HCEC 1CT (cell line): Measurements from ENCODE around the gene LBR.
A peak's percentile ranks its signal among the peaks of the same experiment; 100 is the strongest.

ENCODE experiments used
- DNase-seq: peaks from one replicate; pipeline ENCODE4 v3.0.0-alpha.2; 2017

LBR gene

DNA sequence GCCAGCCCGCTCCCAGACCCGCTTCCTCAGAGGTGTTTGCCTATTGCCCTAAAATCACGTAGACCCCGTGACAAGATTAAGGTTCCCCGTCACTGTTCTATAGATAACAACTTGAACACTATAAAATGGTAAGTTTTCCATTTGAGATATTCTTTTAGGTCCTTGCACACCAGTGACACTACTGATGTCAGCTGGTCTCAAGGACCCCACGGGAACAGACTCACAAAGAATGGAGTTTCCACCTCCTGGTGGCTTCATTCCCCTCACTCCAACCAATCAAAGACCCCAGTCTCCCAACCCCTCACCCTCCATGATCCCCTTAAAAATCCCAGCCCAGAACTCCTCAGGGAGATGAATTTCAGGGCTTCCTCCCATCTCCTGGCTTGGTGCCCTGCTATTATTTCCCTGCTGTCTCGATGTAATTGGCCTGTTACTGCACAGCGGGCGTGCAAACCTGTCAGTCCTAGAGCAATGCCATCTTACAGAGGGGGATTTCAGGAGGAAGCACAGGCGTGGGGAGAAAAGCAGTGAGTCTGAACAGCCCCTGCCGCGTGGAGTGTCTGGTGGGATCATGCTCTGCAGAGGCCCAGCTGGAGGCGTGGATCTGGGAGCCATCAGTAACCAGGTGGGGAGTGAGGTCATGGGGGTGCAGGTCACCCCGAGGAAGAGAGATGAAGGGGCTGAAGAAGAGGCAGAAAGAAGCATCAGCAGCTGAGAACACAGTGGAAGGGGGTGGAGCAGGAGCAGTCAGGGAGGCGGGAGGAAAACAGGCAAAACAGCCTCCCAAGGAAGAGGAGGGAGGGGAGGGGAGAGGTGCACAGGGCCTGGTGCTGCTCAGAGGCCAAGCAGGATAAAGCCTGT, 35.1 kb upstream of the LBR start:
- no peak for DNase-seq

DNA sequence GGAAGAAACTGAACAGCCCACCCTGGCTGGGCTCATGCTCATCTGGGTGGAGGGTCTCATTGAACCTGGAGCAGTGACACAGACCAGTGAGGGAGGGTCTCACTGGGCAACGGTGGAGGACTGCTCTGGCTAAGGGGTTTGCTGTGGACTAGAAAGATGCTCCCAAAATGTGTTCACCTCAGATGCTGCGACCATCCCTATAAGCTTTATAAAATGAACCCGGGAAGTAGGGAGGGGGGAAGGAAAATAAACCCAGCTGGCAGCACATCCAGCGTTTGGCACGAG, 34.5 kb upstream of the LBR start:
- DNase-seq = no peak

DNA sequence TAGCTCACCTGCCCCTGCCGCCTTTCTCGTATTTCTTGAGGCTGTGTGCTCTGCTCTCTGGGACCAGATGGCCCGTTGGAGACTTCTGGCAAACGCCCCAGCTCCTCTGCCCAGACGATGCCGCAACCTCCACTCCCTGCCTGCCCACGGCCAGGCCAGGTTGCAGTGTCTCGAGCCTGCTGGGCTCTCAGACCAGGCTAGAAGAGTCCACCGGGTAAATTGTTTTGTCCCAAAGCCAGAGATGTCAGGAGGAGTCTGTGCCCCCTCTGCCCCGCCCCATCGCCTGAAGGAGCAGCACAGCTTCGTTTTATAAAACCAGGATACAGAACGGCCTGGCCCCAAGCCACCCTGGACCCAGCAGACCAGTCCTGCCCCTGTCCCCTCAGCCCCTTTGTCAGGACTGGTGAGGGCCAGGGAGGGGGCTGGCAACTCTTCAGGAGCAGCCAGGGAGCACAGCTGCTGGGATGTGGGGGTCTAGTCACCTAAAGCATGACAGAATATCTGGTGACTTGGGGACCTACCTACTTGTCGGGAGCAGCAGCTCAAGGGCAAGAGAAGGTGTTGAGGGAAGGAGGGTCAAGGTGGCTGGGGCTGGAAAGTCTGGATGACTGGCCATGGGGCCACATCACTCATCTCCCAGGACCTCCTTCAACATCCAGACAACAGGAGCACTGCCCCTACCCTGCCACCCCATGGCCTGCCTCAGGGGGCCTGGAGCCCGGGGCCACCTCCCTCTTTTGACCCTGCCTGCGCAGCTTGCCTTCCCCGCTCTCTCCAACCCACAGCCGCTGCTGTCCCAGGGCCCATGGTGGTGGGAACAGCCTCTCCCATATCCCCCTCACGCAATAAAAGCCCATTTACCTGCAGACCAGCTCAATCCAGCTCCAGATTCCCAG, 33.9 kb upstream of the LBR start:
- DNase-seq = no peak

DNA sequence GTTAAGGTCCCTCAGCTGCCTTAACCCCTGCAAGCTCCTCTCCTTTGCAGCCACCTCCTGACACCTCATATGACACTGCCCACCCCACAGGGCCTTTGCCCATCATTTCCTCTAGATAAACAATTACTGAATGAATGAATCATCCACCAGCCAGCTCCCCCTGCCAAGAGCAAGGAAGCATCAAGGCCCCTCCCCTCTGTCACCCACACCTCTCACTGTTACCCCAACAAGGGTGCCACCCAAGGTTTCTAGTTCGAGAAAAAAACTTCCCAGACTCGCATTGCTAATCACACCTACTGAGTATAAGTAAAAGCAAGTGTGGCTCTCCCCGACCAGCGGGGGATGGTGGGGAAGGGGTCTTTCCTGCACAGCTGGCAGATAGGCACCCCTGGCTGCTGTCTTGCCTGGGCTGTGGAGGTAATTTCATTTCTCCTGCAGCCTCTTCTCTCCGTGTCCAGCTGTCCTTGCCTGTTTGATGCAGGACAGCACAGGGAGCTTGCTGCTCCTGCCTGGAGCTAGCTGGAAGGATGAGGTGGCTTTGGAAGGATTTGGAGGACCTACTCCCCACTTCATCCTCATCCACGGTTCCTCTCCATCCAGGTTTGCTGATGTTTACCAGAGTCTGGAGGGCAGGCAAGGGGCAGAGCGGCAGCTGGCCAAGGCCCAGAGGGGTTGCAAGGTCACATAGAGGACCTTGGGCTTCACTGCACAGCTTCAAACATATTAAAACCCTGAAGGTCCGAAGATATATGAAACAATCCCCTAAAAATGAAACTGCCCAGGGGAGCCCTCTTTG, 33.1 kb upstream of the LBR start:
- no peak for DNase-seq

DNA sequence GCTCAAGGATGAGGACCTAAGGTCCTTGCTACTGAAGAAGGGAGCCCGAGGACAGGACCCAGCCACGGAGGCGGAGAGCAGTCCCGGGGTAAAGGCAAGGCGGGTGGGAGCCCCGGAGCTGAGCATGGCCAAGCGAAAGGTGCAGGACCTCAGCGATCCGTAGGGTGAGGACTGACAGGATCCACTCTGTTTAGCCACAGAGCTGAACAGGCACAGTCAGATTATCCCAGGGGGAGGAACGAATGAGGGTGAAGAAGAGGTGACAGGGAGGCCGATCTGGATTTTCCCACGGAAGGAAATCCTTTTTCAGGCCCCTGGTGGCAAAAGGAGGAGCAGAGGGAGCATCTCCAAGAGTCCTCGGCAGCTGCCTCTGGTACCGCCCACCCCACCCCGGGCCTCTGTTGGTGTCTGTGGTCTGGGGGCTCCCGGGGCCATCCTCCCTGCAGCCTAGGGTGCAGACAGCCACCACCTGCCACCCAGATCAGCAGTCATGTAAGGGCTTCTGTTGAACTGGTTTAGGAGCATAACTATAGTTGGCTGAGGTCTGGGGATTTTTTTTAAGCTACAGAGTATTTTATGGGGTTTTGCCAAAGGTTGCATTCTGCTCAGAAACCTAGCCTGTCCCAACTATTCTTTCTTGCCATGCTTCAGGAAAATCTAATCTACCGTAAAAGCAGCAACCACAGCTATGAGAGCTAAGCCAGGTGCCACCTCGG, 32.3 kb upstream of the LBR start:
- DNase-seq = no peak

DNA sequence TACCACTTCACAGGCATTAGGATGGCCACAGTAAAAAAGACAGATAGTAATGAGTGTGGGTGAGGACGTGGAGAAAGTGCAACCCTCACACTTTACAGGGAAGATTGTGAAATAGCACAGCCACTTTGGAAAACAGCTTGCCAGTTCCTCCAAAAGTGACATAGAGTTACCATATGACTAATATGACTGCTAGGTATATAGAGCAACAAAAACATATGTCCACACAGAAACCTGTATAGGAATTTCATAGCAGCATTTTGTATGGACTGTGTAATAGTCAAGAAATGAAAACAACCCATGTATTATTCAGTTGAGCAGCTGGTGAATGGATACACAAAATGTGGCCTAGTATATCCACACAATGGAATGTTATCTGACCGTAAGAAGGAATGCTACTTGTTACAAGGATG, 30.4 kb upstream of the LBR start:
- DNase-seq = peak; percentile 34

DNA sequence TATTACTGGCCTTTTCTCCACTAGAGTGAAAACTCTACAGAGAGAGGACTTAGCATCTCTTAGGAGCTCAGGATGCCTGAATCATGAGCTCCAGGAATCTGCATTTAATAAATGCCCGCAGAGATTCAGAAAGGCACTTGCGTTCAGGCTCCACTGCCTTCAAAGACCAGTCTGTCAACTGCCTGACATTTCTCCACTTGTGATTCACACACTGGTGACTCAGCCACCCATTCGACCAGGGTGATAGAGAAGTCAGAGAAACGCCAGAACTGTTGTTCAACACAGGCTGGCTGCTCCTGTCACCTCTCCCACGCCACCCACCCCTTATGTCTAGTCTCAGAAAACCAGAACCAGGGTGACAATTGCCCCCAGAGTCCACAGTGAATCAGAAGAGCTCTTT, 26.9 kb upstream of the LBR start:
- DNase-seq = peak; percentile 69

DNA sequence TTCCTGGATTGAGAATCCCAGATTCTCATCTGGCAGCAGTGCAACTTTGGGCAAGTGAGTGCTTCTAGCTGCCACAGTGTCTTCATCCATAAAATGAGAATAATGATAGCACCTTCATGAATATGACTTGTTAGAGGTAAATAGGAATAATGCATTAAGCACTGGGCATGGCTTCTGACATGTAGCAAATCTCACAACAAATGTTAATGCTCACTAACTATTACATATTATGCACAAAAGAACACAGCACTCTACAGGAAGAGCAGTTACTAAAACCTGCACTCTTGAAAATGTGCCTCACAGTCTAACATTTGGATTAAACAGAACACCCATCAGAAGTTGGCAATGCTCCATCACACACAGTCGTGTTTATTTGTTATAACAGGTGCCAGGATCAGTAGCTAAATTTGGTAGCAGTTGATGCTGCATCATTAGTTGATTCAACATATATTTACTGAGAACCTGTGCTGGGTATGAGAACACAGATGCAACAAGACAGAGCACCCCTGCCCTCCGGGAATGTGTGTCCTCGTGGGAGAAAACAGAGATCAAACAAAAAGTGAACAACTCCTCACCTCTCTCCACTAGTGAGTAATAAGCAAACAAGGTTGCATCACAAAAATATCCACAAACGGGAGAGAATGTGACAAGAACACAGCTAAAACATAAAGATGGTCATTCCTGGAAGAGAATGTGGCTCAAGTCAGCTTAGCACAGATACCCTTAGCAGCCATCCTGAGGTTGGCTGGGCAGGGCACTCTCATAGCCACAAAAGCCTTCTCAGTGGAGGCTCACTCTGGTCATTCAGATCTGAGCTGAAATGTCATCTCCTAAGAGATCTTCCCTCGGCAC, 26.2 kb upstream of the LBR start:
- DNase-seq = no peak

DNA sequence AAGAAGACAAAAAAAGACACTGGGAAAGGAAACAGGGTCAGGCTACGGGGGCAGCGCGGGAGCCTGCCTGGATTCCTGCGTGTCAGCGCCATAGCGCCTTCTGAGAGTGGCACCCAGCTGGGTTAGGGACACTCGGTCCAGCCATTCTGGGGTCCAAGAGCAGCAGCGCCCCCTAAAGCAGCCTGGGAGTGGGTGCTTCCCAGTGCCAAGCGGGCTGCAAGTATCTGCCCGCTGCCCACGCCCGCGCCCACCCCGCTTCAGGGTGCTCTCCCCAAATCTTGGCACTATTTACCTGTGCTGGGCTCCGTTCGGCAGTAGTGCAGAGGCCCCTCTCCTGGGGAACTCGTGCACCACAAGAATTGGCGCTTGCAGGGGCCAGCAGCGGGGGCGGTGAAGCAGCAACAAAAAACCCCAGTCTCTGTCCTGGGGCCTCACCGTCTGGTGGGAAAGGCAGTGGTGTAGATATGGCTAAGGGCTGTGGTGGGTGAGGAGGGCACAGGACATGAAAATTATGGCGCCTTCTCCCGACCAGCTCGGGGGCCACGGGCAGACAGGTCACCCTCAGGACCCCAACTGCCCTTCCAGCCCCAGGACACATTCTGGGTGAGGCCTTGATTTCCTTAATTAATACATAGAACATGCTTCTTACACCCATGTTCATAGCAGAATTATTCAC, 24.1 kb upstream of the LBR start:
- no peak for DNase-seq

DNA sequence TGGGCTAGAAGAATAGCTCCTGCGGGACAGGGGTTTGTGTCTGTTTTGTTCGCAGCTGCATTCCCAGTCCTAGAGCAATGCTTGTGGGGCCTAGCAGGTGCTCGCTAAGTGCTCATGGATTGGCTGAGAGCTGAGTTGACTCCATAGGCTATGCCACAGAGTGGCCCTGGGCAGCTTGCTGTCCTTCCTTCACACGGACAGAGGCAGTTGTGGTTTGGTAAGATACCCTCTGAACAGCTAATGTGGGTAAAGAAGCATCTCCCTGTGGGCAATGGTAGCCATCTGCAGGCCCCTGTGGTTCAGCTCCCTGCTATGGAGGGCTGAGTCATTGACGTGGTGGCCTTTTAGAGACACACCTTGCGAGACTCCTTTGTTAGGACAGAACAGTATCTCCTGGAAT, 23.5 kb upstream of the LBR start:
- no peak for DNase-seq

DNA sequence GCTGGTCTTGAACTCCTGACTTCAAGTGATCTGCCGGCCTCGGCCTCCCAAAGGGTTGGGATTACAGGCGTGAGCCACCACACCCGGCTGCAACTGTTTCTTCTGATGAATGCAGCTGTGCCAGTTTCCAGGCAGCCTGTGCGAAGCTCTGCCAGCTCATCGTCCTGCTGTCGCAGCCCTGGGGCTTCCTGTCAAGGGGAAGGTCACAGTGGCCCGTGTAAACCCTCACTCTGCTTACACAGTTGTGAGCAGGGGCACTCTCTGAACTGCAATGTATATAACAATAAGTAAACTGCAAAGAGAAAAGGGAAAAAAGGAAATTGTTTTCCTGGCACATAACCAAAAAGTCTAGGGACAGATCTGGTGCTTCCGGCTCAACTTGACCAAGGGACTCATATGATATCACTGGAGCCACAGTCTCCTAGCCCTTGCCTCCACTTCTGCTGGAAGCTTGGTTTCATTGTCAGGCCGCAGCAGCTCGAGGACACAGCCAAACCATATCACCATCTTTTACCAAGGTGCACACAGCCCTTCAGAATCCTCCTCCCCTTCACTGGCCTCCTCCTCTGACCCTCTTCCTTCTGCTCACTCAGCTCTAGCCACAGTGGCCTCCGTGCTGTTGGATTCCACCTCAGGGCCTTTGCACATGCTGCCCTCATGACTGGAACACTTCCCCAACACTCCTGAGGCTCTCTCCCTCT, 22.8 kb upstream of the LBR start:
- DNase-seq = no peak

DNA sequence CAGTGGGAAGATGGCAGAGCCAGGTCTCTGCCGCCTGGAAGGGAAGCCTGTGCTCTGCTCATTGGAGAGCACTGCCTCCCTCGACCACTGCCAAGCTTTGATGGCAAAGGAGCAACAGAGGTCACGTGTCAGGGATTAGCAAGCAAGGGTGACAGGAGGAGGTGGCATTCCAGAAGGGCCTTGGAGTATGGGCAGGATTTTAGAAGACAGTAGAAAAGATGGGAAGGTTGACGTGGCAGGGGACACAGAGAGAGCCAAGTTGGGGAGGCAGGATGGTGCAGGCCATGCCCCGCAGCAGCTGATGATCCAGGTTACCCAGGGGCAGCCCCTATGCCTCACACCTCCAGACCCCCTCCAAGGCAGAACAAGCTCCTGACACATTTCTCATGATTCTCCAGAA, 21.9 kb upstream of the LBR start:
- DNase-seq = no peak

DNA sequence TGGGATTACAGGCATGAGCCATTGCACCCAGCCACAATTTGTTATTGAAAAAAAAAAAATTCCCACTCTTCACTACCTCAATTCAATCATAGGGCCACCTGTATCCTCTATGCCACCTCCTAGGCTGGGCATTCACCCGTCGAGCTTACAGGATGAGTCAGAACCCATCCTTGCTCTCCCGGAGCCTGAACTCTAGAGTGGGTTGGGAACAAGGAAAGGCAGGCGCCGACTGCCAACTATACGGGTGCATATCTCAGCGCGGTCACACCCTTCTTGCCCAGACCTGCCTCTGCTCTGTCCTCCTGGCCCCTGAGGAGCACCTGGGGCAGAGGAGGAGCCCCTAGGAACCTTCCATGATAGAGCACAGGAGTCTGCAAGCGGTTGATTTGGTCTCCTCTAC, 21.4 kb upstream of the LBR start:
- no peak for DNase-seq

DNA sequence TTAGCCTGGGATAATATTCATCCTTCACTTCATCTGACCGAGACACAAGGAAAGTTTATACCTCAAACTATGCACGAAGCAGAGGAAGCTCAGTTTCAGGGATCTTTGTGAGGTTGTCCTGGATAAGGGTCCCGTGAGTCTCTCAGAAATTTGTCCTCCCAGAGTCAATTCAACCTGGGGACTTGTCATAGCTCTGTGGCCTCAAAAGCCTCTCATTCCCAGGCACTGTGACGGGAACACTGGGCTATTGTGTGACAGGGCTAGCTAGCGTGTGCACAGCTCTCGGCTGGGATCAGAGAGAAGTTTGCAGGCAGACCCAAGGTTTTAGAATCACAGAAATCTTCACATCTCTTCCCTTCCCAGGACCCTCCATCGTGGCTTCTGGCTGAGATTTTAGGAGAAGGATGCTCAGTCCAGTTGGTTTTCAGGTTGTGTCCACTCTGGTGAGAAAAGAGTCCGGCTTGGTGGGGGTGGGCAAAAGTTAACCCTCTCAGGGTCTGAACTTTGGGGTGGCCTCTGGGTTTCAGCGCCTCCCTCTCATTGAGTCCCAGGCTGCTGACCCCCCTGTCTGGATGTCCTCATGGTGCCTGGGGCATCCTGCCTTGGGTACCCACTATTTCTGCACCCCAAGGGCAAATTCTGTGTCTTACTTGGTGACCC, 20.4 kb upstream of the LBR start:
- no peak for DNase-seq

DNA sequence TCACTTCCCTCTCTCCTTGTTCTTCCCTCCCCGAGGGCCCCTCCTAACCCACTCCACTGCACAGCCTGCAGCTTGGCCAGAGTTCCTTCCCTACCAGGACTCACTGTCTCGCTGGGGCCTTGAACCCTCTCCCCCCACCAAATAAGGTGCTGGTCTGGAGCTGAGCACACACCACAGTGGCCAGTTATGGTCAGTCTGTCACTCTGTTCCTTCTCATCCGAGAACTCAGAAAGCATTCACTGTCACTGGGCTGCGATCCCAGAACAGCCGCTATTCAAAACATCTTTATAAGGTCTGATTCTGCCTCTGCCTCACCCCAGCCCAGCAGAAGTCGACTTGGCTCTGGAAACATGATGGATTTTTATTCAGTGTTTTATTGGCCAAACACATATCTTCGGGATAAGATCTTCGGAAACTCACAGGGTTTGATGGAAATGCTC, 19.8 kb upstream of the LBR start:
- no peak for DNase-seq

DNA sequence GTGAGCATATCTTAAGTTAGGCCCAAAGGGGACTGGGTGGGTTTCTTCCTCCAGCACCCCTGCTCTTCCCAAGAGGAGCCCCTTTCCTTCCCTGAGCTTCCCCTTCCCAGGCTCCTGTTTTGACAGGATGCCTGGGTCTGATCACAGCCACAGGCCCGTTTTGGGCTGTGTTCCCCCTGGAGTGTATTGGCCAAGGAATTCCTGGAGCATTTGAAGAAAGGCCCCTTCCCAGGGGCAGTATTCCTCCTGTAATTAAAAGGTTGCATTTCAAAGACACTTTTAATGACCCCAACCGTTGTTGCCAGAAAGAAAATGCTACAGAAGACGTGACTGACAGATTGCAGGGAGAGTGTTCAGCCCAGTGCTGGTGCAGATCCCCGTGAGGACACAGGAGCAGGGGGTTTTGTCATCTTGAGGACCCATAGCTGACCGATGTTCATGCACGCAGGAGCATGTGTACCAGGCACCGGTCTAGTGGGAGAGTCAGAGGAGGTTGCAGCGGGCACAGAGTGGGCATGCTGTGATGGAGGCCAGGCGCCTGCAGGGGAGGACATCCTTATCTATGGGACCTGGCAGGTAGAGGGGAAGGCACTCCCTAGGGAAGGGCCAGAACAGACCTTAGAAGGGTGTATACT, 19.3 kb upstream of the LBR start:
- no peak for DNase-seq

DNA sequence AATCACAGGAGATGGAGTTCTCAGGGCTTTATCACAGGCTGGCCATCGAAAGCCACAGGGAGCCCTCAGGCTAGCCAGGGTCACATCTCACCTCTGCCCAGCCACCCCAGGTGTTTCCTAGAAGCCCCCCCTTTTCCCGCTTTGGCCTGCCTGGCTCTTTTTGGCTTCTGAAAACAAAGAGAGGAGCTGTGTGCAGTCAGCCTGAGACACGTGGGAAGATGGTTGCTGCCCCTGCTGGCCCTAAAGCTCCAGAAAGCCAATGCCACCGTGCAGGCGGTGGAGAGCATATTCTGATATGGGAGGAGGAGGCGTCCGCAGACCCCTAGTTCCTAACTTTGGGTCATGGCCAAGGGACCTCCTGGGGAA, 18.7 kb upstream of the LBR start:
- no peak for DNase-seq

DNA sequence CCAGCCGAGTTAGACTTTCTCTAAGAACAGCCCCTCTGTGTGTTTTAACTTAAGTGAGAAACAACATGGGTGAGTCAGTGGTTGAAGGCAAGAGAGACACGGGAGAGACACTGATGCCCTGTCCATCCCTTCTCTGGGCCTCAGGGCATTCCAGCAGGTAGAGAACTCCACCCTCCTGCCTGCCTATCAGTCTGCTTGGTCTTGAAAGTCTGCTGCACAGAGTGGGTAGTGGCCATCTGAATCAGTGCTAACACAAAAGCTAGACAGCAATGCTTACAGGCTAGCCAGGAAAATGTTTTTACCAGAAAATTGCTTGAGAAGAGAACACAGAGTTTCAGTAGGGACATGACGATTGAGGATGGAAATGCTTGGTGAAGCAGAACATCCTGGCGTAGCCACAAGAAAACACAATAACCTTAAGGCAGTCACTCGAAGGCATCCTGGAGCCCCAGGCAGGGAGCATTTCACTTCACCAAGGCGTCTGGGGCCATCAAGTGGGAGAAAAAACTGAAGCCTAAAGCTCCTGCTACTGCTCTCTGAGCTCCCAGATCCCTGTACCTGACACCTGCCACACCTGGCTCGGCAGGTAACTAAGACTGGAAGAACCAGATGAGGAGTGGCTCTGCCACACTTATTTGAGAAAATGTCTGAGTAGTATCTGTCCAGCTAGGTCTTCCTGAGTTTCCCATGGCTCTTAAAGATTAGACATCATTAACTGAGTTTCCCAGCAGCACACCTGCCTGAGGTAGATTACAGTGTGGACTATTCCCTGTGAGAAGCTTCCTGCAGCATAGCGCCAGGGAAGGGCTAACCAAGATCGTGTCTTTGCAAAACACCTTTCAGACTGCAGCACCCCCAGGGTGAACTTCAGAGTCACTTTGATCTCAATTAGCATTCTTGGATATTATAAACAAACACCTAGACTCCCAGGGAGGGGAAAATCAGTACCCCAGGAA, 18.1 kb upstream of the LBR start:
- no peak for DNase-seq
